HEK293T (cell line): ENCODE data around the gene MAPT.

Source experiments
- ARNT ChIP-seq: fragments of 450-650 bp; IDR thresholded peaks from 2 replicates; pipeline ENCODE4 v1.6.1; 2017; ENCODE audit warnings: mild to moderate bottlenecking
- BHLHE40 ChIP-seq: fragments of 450-650 bp; IDR thresholded peaks from 2 replicates; pipeline ENCODE4 v1.6.1; 2016; ENCODE audit warnings: mild to moderate bottlenecking, moderate library complexity, borderline replicate concordance
- ELF4 ChIP-seq: fragments of 450-650 bp; IDR thresholded peaks from 2 replicates; pipeline ENCODE4 v1.6.1; 2017; ENCODE audit warnings: antibody characterized with exemption
- FOXM1 ChIP-seq: fragments of 450-650 bp; IDR thresholded peaks from 2 replicates; pipeline ENCODE4 v1.6.1; 2017; ENCODE audit warnings: mild to moderate bottlenecking, borderline replicate concordance
- L3MBTL2 ChIP-seq: fragments of 450-650 bp; conservative IDR thresholded peaks from 2 replicates; pipeline ENCODE4 v1.6.1; 2016; ENCODE audit warnings: mild to moderate bottlenecking
- LEF1 ChIP-seq: fragments of 450-650 bp; IDR thresholded peaks from 2 replicates; pipeline ENCODE4 v1.6.1; 2017; ENCODE audit warnings: mild to moderate bottlenecking, borderline replicate concordance
- SUZ12 ChIP-seq: fragments of 450-650 bp; IDR thresholded peaks from 2 replicates; pipeline ENCODE4 v1.6.1; 2016; ENCODE audit warnings: mild to moderate bottlenecking
- TARDBP ChIP-seq: fragments of 450-650 bp; IDR thresholded peaks from 2 replicates; pipeline ENCODE4 v1.6.1; 2016

GRCh38 chr17:45951941-45952340, 57.6 kb downstream of the MAPT start:
- TF ChIP-seq SUZ12 = no peak
- no peak for TF ChIP-seq BHLHE40
- TF ChIP-seq ELF4 = no peak
- no peak for TF ChIP-seq FOXM1
- TF ChIP-seq L3MBTL2 = no peak
- no peak for TF ChIP-seq LEF1
- no peak for TF ChIP-seq ARNT
- no peak for TF ChIP-seq TARDBP
